Neural cell (in vitro differentiated cells): ENCODE data around the gene MRPL10. TPM values are rescaled to one million over a fixed set of nuclear protein-coding genes. Genes with fewer than 3 reads are reported as not detected.

Experiments
- H2AFZ ChIP-seq: fragments of 200-600, 300-800 bp; sonication (generic), shearing (Covaris generic); 2 replicates; pipeline ENCODE4 v1.6.0; 2014; ENCODE audit warnings: low read depth, mild to moderate bottlenecking, antibody characterized with exemption, low read length, moderate library complexity
- H3F3A ChIP-seq: fragments of 200-600 bp; shearing (Covaris generic); 2 replicates; pipeline ENCODE4 v1.6.1; 2016; ENCODE audit warnings: mild to moderate bottlenecking, moderate library complexity, mixed read lengths, antibody characterized with exemption, low read length; ENCODE audit not compliant: insufficient read depth, poor library complexity, severe bottlenecking
- H3K27ac ChIP-seq: fragments of 200-600, 300-800 bp; sonication (generic), shearing (Covaris generic); 2 replicates; pipeline ENCODE4 v1.5.1; 2014; ENCODE audit warnings: mild to moderate bottlenecking, low read length, moderate library complexity
- H3K27me3 ChIP-seq: fragments of 300-800, 200-600 bp; sonication (generic), shearing (Covaris generic); 2 replicates; pipeline ENCODE4 v1.6.0; 2014; ENCODE audit warnings: mild to moderate bottlenecking, low read depth, low read length, moderate library complexity; ENCODE audit not compliant: insufficient read depth
- H3K36me3 ChIP-seq: fragments of 300-800, 200-600 bp; sonication (generic), shearing (Covaris generic); 2 replicates; pipeline ENCODE4 v1.5.1; 2014; ENCODE audit warnings: mild to moderate bottlenecking, antibody characterized with exemption, low read length, moderate library complexity; ENCODE audit not compliant: insufficient read depth
- H3K4me2 ChIP-seq: fragments of 300-800, 200-600 bp; sonication (generic), shearing (Covaris generic); 2 replicates; pipeline ENCODE4 v1.6.0; 2014; ENCODE audit warnings: mild to moderate bottlenecking, low read length
- H3K4me3 ChIP-seq: fragments of 300-800, 200-600 bp; sonication (generic), shearing (Covaris generic); 2 replicates; pipeline ENCODE4 v1.5.1; 2014; ENCODE audit warnings: mild to moderate bottlenecking, low read length, moderate library complexity
- H3K79me2 ChIP-seq: fragments of 200-600 bp; shearing (Covaris generic); replicated peaks from 2 replicates; pipeline ENCODE4 v1.6.0; 2014; ENCODE audit warnings: mild to moderate bottlenecking, low read length, moderate library complexity; ENCODE audit not compliant: insufficient read depth
- H3K9ac ChIP-seq: fragments of 300-800, 200-600 bp; sonication (generic), shearing (Covaris generic); 2 replicates; pipeline ENCODE4 v1.6.1; 2016; ENCODE audit warnings: mild to moderate bottlenecking, low read length, mixed read lengths
- H3K9me2 ChIP-seq: fragments of 200-600 bp; shearing (Covaris generic); 2 replicates; pipeline ENCODE4 v1.6.1; 2016; ENCODE audit warnings: mild to moderate bottlenecking, low read length, mixed read lengths; ENCODE audit not compliant: insufficient read depth
- H3K9me3 ChIP-seq: fragments of 200-600, 300-800 bp; sonication (generic), shearing (Covaris generic); 2 replicates; pipeline ENCODE4 v1.6.1; 2016; ENCODE audit warnings: mild to moderate bottlenecking, mixed run types, low read length, moderate library complexity, mixed read lengths
- H4K20me1 ChIP-seq: fragments of 200-600 bp; shearing (Covaris generic); 2 replicates; pipeline ENCODE4 v1.6.1; 2016; ENCODE audit warnings: mild to moderate bottlenecking, mixed run types; ENCODE audit not compliant: insufficient read depth
- CTCF ChIP-seq: fragments of 450-650 bp; IDR thresholded peaks from 2 replicates; pipeline ENCODE4 v1.5.1; 2014; ENCODE audit warnings: antibody characterized with exemption, mild to moderate bottlenecking, moderate library complexity; ENCODE audit not compliant: poor library complexity, severe bottlenecking
- EP300 ChIP-seq: fragments of 450-650 bp; conservative IDR thresholded peaks from 2 replicates; pipeline ENCODE4 v1.6.1; 2014; ENCODE audit warnings: antibody characterized with exemption, mild to moderate bottlenecking, moderate library complexity; ENCODE audit not compliant: poor library complexity, severe bottlenecking
- EZH2 ChIP-seq: fragments of 200-600, 300-800 bp; shearing (Covaris generic), sonication (generic); IDR thresholded peaks from 2 replicates; pipeline ENCODE4 v1.6.1; 2014; ENCODE audit warnings: antibody characterized with exemption, low read length, borderline replicate concordance, mild to moderate bottlenecking; ENCODE audit not compliant: insufficient read depth, poor library complexity, severe bottlenecking
- MXI1 ChIP-seq: fragments of 450-650 bp; conservative IDR thresholded peaks from 2 replicates; pipeline ENCODE4 v1.6.1; 2014; ENCODE audit warnings: antibody characterized with exemption, mild to moderate bottlenecking; ENCODE audit not compliant: poor library complexity, severe bottlenecking
- POLR2AphosphoS5 ChIP-seq: IDR thresholded peaks from 2 replicates; pipeline ENCODE4 v1.6.1; 2012
- RAD21 ChIP-seq: fragments of 450-650 bp; conservative IDR thresholded peaks from 2 replicates; pipeline ENCODE4 v1.6.1; 2014; ENCODE audit warnings: antibody characterized with exemption, mild to moderate bottlenecking, moderate library complexity
- REST ChIP-seq: IDR thresholded peaks from 2 replicates; pipeline ENCODE4 v1.6.1; 2012; ENCODE audit warnings: borderline replicate concordance
- SMC3 ChIP-seq: fragments of 450-650 bp; conservative IDR thresholded peaks from 2 replicates; pipeline ENCODE4 v1.6.1; 2014; ENCODE audit warnings: antibody characterized with exemption, mild to moderate bottlenecking, moderate library complexity; ENCODE audit not compliant: poor library complexity
- TAF1 ChIP-seq: IDR thresholded peaks from 2 replicates; pipeline ENCODE4 v1.6.1; 2012; ENCODE audit warnings: low read depth
- polyA plus RNA-seq: library from polyadenylated mRNA; depleted of rRNA; stranded (reverse); fragments of >200 nt; gene quantifications from 2 replicates; pipeline ENCODE4 v1.2.3, GENCODE V29; 2014

Gene MRPL10
- polyA plus RNA-seq, 1 donor from 2014 or later, result 34.2 TPM

GRCh38 chr17:47819475-47819874 is 11.9 kb downstream of the MRPL10 start:
- no peaks in the 10 kb centered on the region for H3K79me2 ChIP-seq
- H4K20me1 ChIP-seq, result no peaks in the 10 kb centered on the region
- no peak overlapping the region for H3K4me2 ChIP-seq
- no peaks in the 10 kb centered on the region for H3K27me3 ChIP-seq
- no peaks in the 10 kb centered on the region for H3K36me3 ChIP-seq
- H2AFZ ChIP-seq, result no peak overlapping the region
- no peaks in the 10 kb centered on the region for H3F3A ChIP-seq
- no peak overlapping the region for H3K9ac ChIP-seq
- TF ChIP-seq EP300 (no peak), REST (no peak), RAD21 (no peak), EZH2 (no peak), CTCF (no peak), TAF1 (no peak), SMC3 (no peak), MXI1 (no peak), POLR2AphosphoS5 (no peak)
- no peaks in the 10 kb centered on the region for H3K9me3 ChIP-seq
- H3K4me3 ChIP-seq, result no peak overlapping the region
- H3K27ac ChIP-seq, result no peak overlapping the region
- no peaks in the 10 kb centered on the region for H3K9me2 ChIP-seq

GRCh38 chr17:47818002-47818695 is 13.2 kb downstream of the MRPL10 start:
- Histone ChIP-seq H3F3A (no peaks in the 10 kb centered on the region), H4K20me1 (no peaks in the 10 kb centered on the region), H3K9ac (no peak overlapping the region), H3K9me3 (no peaks in the 10 kb centered on the region), H3K9me2 (no peaks in the 10 kb centered on the region), H3K4me3 (no peak overlapping the region), H3K4me2 (no peak overlapping the region), H3K79me2 (no peaks in the 10 kb centered on the region), H3K27ac (no peak overlapping the region), H3K27me3 (no peaks in the 10 kb centered on the region), H2AFZ (no peak overlapping the region), H3K36me3 (no peaks in the 10 kb centered on the region)
- TF ChIP-seq EZH2, result no peak
- no peak for TF ChIP-seq TAF1
- TF ChIP-seq SMC3, result no peak
- TF ChIP-seq RAD21, result no peak
- no peak for TF ChIP-seq MXI1
- TF ChIP-seq POLR2AphosphoS5, result no peak
- no peak for TF ChIP-seq CTCF
- TF ChIP-seq EP300, result no peak
- TF ChIP-seq REST, result no peak
